Adipocyte (in vitro differentiated cells): ENCODE results near the gene MYL6.
A peak's percentile ranks its signal among the peaks of the same experiment; 100 is the strongest.

Experiments used
- DNase-seq: peaks from one replicate; pipeline ENCODE4 v3.0.0-alpha.2; 2015; ENCODE audit warnings: low read depth
- H3K27me3 ChIP-seq: replicated peaks from 2 replicates; pipeline ENCODE4 v1.7.0; 2013; ENCODE audit warnings: mild to moderate bottlenecking, low read length, moderate library complexity; ENCODE audit not compliant: control insufficient read depth, insufficient read depth
- H3K36me3 ChIP-seq: 2 replicates; pipeline ENCODE4 v1.7.0; 2013; ENCODE audit warnings: low read length, mild to moderate bottlenecking, moderate library complexity; ENCODE audit not compliant: control insufficient read depth, insufficient read depth, severe bottlenecking
- H3K4me1 ChIP-seq: 2 replicates; pipeline ENCODE4 v1.7.0; 2013; ENCODE audit warnings: mild to moderate bottlenecking, low read length, moderate library complexity; ENCODE audit not compliant: control insufficient read depth, insufficient read depth
- H3K4me3 ChIP-seq: 2 replicates; pipeline ENCODE4 v1.7.0; 2013; ENCODE audit warnings: mild to moderate bottlenecking, low read length, moderate library complexity
- H3K9ac ChIP-seq: 2 replicates; pipeline ENCODE4 v1.7.0; 2013; ENCODE audit warnings: mild to moderate bottlenecking, low read length, moderate library complexity
- H3K9me3 ChIP-seq: 2 replicates; pipeline ENCODE4 v1.7.0; 2013; ENCODE audit warnings: mild to moderate bottlenecking, low read length, moderate library complexity; ENCODE audit not compliant: control insufficient read depth

The MYL6 gene

GRCh38 chr12:56130876-56131275 lies 27.3 kb upstream of the MYL6 start:
- Histone ChIP-seq H3K36me3 (peaks cover 54% of the 10 kb centered on the region), H3K9me3 (no peaks in the 10 kb centered on the region)

GRCh38 chr12:56134897-56135296 lies 23.3 kb upstream of the MYL6 start:
- no peaks in the 10 kb centered on the region for H3K27me3 ChIP-seq
- no peak for DNase-seq
- H3K36me3 ChIP-seq = peaks cover 94% of the 10 kb centered on the region
- H3K4me1 ChIP-seq = peaks cover 4% of the 10 kb centered on the region
- no peak overlapping the region for H3K9ac ChIP-seq
- H3K9me3 ChIP-seq = no peaks in the 10 kb centered on the region
- H3K4me3 ChIP-seq = no peak overlapping the region

More at GRCh38 chr12:56130876-56131275, 27.3 kb upstream of the MYL6 start:
- Histone ChIP-seq H3K4me3 (no peak overlapping the region), H3K9ac (no peak overlapping the region), H3K4me1 (peaks cover 26% of the 10 kb centered on the region), H3K27me3 (no peaks in the 10 kb centered on the region)
- DNase-seq = no peak

GRCh38 chr12:56137853-56138571 lies 20.1 kb upstream of the MYL6 start:
- peaks cover 95% of the 10 kb centered on the region for H3K36me3 ChIP-seq
- no peak overlapping the region for H3K9ac ChIP-seq
- DNase-seq = no peak
- H3K9me3 ChIP-seq = no peaks in the 10 kb centered on the region
- H3K27me3 ChIP-seq = no peaks in the 10 kb centered on the region
- H3K4me3 ChIP-seq = no peak overlapping the region
- H3K4me1 ChIP-seq = no peaks in the 10 kb centered on the region

GRCh38 chr12:56141946-56142784 lies 16.0 kb upstream of the MYL6 start:
- no peaks in the 10 kb centered on the region for H3K9me3 ChIP-seq
- H3K36me3 ChIP-seq = peaks cover 75% of the 10 kb centered on the region
- no peak for DNase-seq
- peaks cover 30% of the 10 kb centered on the region for H3K4me1 ChIP-seq
- no peak overlapping the region for H3K9ac ChIP-seq
- H3K4me3 ChIP-seq = no peak overlapping the region
- no peaks in the 10 kb centered on the region for H3K27me3 ChIP-seq

GRCh38 chr12:56143217-56143616 lies 14.9 kb upstream of the MYL6 start:
- no peaks in the 10 kb centered on the region for H3K27me3 ChIP-seq
- peaks cover 39% of the 10 kb centered on the region for H3K4me1 ChIP-seq
- no peak overlapping the region for H3K4me3 ChIP-seq
- no peak overlapping the region for H3K9ac ChIP-seq
- no peaks in the 10 kb centered on the region for H3K9me3 ChIP-seq
- peaks cover 65% of the 10 kb centered on the region for H3K36me3 ChIP-seq
- no peak for DNase-seq

GRCh38 chr12:56143870-56144269 lies 14.3 kb upstream of the MYL6 start:
- H3K9me3 ChIP-seq = no peaks in the 10 kb centered on the region
- peaks cover 58% of the 10 kb centered on the region for H3K36me3 ChIP-seq
- H3K9ac ChIP-seq = no peak overlapping the region
- DNase-seq = no peak
- H3K27me3 ChIP-seq = no peaks in the 10 kb centered on the region
- H3K4me1 ChIP-seq = peaks cover 44% of the 10 kb centered on the region
- H3K4me3 ChIP-seq = no peak overlapping the region

- Histone ChIP-seq H3K27me3 (no peaks in the 10 kb centered on the region), H3K36me3 (peaks cover 45% of the 10 kb centered on the region), H3K4me1 (peaks cover 44% of the 10 kb centered on the region), H3K4me3 (no peak overlapping the region), H3K9ac (no peak overlapping the region), H3K9me3 (no peaks in the 10 kb centered on the region)
- DNase-seq = no peak
Measured at GRCh38 chr12:56145217-56145616, 12.9 kb upstream of the MYL6 start.

GRCh38 chr12:56146492-56147460 lies 11.4 kb upstream of the MYL6 start:
- no peak overlapping the region for H3K4me3 ChIP-seq
- no peak for DNase-seq

GRCh38 chr12:56150563-56150962 lies 7.6 kb upstream of the MYL6 start:
- no peaks in the 10 kb centered on the region for H3K9me3 ChIP-seq
- peaks cover 50% of the 10 kb centered on the region for H3K4me1 ChIP-seq
- no peaks in the 10 kb centered on the region for H3K27me3 ChIP-seq
- peak overlapping the region; percentile 1 for H3K9ac ChIP-seq
- DNase-seq = peak; percentile 56
- H3K36me3 ChIP-seq = no peaks in the 10 kb centered on the region
- H3K4me3 ChIP-seq = no peak overlapping the region

More at GRCh38 chr12:56146492-56147460, 11.4 kb upstream of the MYL6 start:
- Histone ChIP-seq H3K27me3 (no peaks in the 10 kb centered on the region), H3K4me1 (peaks cover 56% of the 10 kb centered on the region), H3K9ac (peak overlapping the region; percentile 68), H3K9me3 (no peaks in the 10 kb centered on the region), H3K36me3 (peaks cover 32% of the 10 kb centered on the region)

- Histone ChIP-seq H3K4me1 (peaks cover 42% of the 10 kb centered on the region), H3K4me3 (peak overlapping the region; percentile 92), H3K9me3 (no peaks in the 10 kb centered on the region), H3K36me3 (no peaks in the 10 kb centered on the region), H3K27me3 (no peaks in the 10 kb centered on the region), H3K9ac (peak overlapping the region; percentile 95)
- peak; percentile 29 for DNase-seq
Measured at GRCh38 chr12:56151672-56152131, 6.5 kb upstream of the MYL6 start.
